NCI-H128 (cell line): ENCODE data around the gene NRP2.

Experiments
- DNase-seq: peaks from one replicate; lab custom pipeline; 2025; ENCODE audit not compliant: unreplicated experiment; lab: John Stamatoyannopoulos, UW

NRP2 gene

GRCh38 chr2:205730701-205731582, 48.6 kb downstream of the NRP2 start:
- DNase-seq = no peak

DNA sequence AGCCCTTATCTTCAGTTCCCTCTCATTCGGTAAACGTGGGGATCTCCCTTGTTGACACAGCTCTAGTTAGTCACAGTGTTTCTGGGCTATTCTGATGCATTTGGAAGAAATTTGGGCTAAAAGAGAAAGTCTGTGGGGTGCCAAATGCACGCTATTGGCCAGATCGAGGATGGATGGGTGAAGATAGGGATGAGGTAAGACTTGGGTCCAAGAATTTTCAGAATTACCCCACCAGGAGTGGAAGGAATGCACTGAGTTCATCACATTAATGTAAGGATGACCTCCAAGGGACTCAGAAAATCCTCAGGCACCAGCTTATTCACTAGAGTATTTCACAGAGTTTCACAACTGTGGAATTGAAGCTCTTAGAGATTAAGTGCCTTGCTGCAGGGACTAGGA, 49.3 kb downstream of the NRP2 start:
- DNase-seq = no peak

DNA sequence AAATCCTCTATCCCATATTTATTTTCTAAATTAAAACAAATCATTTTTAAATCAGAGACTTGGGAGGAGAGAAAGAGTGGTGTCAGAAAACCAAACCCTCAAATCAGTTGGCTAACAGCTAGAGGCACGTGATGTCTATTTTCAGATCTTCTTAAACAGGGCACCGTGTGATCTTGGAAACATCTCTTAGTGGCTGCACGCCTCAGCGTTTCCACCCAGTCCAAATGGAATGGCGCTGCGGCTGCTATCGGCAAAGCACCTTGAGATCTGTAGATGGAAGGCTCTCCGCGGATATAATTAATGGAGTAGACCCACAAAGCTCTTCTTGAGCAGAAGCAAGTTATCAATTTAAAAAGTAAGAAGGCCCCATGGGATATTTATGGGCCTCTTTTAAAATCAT, 50.0 kb downstream of the NRP2 start:
- no peak for DNase-seq

GRCh38 chr2:205733082-205733481, 50.8 kb downstream of the NRP2 start:
- DNase-seq = no peak

GRCh38 chr2:205733648-205734047, 51.3 kb downstream of the NRP2 start:
- DNase-seq = no peak

DNA sequence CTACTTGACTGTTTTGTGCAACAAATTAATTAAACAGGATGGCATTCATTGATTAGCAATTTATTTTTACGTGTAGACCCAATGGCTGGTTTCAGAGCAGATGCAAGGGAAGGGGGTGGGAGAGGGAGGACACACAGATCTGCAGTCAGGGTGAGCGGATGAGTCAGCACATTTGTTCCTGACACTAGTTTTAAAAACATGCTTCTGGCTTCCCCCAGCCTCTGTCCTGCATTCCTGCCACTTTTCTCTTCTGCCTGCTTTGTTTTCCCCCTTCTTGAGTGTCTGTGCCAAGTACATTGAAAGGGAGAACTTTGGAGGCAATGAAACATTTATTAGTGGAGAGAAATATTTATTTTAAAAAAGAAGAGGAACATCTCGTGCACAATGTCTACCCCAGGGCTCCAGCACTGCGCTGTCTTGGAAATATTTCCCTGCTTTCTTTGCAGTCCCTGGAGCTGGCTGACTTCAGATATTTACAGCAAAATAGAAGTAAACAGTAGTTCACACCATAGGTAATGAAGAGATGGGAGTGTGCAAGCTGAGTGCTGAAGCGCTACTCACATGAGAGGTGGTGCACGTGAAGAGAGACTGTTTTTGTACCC, 52.2 kb downstream of the NRP2 start:
- no peak for DNase-seq

- DNase-seq = no peak
Observed at GRCh38 chr2:205738117-205738968, 56.0 kb downstream of the NRP2 start.

DNA sequence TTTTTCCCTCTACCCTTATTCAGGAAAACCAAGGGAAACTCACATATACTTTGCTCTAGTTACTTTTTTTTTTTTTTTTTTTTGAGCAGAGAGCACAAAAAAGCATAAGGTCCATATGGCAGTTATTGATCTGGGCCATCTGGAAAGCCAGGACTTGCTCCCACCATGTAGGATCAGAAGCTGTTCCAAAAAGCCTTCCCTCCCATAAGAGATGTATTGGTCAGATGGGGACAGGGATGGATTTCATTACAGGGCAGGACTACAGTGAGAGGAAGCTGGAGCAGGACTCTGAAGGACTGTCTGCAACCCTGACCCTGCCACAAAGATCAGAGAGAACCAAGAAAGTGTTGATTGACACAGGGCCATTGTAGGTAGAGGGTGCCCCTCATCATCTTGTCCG, 57.3 kb downstream of the NRP2 start:
- DNase-seq = no peak

GRCh38 chr2:205740381-205740780, 58.1 kb downstream of the NRP2 start:
- DNase-seq = no peak

- no peak for DNase-seq
Observed at GRCh38 chr2:205741256-205741978, 59.1 kb downstream of the NRP2 start.

DNA sequence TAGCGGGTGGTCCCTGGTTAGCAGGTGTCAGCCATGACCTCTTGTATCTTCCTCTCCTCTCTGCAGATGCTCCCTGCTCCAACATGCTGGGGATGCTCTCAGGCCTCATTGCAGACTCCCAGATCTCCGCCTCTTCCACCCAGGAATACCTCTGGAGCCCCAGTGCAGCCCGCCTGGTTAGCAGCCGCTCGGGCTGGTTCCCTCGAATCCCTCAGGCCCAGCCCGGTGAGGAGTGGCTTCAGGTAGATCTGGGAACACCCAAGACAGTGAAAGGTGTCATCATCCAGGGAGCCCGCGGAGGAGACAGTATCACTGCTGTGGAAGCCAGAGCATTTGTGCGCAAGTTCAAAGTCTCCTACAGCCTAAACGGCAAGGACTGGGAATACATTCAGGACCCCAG, 60.8 kb downstream of the NRP2 start:
- no peak for DNase-seq

GRCh38 chr2:205744074-205744591, 61.8 kb downstream of the NRP2 start:
- DNase-seq = no peak

- DNase-seq = no peak
Observed at GRCh38 chr2:205745661-205746419, 63.5 kb downstream of the NRP2 start.

DNA sequence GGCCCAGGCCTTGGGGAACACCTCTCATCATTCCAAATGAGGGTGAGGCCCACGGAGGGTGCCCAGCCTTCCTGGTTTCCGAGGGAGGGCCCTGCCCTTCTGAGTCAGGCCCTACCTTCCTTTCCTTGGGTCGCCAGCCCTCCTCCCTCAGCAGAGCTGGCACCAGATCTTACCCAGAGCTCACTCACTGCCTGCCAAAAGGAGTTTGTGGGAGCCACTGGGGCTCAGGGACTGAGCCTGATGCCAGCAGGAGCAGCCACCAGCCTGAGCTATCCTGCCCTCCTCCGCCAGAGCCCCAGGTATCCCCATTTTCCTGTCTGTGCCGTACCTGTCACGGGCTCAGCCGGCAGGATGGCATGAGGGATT, 64.1 kb downstream of the NRP2 start:
- DNase-seq = no peak

DNA sequence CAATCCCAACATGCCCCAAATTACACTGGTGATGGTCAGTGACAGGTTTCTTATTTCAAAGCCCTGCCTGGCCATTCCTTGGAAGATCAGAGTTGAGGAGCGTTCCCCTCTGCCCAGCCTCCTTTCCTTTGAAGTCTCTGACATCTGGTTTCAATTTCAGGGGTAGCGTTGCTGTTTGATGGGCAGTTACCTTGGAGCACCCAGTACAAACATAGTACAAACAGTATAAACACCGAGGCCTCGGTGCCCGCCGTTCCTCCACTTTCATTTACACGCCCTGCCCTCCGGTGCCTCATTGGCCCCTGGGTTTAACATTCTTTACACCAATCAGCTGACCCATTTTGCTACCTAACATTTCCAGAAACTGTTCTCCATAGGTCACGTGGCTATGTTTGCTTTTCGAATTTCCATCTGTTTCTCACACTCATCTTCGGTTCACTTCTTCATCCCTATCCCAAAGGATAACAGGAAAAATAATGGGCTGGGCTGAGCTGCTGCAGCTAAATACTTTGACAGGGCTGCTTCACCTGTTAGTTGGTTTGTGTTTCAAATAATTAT, 65.6 kb downstream of the NRP2 start:
- DNase-seq = no peak

DNA sequence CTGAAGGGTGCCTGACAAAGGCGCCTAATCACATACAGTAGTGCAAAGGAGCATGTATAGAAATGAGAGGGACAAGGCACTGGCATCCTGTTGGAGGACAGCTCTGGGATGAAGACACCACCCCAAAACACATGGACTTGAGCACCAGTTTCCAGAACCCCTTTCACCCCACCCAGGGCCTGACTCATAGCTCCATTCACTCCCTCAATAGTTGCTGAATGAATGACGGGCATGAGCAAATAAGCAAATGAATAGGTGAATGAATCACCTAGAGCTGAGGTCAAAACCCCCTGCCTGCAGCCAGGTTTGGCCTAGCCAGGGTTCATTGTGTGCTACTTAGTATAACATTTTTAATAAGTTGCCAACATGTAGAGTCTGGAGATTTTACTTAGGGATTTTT, 66.3 kb downstream of the NRP2 start:
- DNase-seq = no peak

DNA sequence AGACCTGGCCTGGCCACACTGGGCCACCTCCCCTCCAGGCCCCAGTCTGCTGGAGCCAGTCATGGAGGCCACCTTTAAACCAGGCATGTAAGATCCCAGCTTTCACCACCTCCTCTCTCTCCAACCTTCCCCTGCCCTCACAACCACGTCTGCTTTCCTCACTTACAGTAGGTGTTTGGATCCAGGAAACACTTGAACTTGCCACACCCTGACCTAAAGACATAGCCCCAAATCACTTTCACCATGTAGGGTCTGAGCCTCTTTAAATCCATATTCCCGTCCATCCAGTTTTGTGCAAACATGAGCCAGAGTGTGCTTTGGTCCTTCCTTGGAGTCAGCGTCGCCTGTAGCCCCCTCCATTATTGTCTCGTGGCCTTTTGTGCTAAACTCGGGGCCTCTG, 66.8 kb downstream of the NRP2 start:
- DNase-seq = no peak

GRCh38 chr2:205750797-205751196, 68.5 kb downstream of the NRP2 start:
- no peak for DNase-seq

GRCh38 chr2:205751569-205752031, 69.3 kb downstream of the NRP2 start:
- DNase-seq = no peak

GRCh38 chr2:205752296-205752820, 70.1 kb downstream of the NRP2 start:
- no peak for DNase-seq
